Frontal cortex (tissue), 4 donors: Measurements from ENCODE around the gene ANO7. TPM values are rescaled to one million over a fixed set of nuclear protein-coding genes. Genes with fewer than 3 reads are reported as not detected.
"Not testable (repeated sequence)": the region's sequence is repeated elsewhere in the genome, so short reads cannot be mapped to it uniquely, and the experiment has no call there.

Experiments
- DNase-seq, 2 donors: peaks; one replicate each; pipeline ENCODE4 v3.0.0; 2012; ENCODE audit warnings: low spot score in 2 of 2
- FAIRE-seq: peaks from 2 replicates; lab custom pipeline; 2012; peaks lifted over from hg19 to GRCh38; lab: Jason Lieb, UNC
- total RNA-seq: library from RNA; depleted of rRNA; stranded (reverse); fragments of >200 nt; gene quantifications from one replicate; pipeline ENCODE4 v1.2.3, GENCODE V29; 2014
- donor health status: control.
- donor health status: control.
- donor health status: control.

ANO7 gene
- total RNA-seq, 1 donor from 2014 or later, result 0.41 TPM

DNA sequence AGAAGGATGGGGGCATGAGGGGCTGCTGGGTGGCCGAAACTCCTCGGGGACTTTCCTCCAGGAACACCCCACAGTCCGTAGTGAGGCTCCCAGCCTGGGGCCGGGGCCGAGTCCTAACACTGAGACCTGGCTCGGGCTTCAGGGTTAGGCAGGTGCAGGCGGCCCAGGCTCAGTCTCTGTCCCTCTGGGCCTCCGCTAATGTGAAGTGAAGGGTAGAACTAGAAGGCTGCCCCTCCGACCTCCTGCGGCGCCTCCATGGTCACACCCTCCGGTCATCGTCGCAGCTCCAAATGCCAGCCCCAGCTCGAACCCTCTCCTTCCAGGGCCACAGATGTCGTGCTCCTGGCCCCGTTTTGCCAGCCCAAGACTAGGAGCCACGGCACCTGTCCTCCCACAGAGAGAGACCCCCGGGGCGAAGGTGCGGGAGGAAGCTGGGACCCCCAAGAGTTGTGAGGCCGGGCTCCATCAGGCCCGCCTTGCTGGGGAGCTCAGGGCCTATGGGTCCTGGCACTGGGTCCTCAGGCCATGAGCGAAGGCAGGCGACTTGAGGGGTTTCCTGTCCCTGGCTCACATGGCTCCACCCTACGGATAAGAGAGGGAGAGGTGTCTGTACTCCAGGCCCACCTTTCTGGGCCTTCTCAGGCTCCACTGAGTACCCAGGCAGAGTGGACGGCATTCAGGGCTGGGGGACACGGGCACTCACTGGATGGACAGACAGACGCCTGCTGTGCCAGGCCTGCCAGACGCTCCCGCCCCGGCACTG lies 797 bp downstream of the ANO7 start:
- no peak for FAIRE-seq
- DNase-seq, result no peak

GRCh38 chr2:241189856-241190201 lies 1.4 kb downstream of the ANO7 start:
- DNase-seq (no peak), FAIRE-seq (no peak)

GRCh38 chr2:241190291-241190981 lies 2.0 kb downstream of the ANO7 start:
- DNase-seq, result no peak
- no peak for FAIRE-seq

DNA sequence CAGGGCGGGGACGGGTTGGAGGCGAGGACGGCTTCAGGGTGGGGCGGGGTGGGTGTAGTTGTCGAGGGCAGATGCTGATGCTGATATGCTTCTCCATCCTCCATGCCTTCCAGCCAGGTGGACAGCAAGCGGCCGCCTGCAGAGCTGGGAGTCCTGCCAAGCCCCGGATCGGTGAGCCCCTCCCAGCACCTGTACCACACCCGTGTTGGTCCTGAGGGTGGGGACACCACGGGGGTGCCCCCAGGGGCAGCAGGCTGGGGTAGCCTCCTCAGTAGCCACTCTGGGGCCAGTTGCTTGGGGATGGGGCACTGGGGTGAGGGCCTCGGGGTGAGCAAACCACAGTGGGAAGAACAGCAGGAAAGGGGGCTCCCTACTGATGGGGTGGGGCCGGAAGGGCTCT lies 2.6 kb downstream of the ANO7 start:
- FAIRE-seq (no peak), DNase-seq (no peak)

- no peak for FAIRE-seq
- no peak for DNase-seq
Measured at GRCh38 chr2:241193271-241193670, 4.8 kb downstream of the ANO7 start.

DNA sequence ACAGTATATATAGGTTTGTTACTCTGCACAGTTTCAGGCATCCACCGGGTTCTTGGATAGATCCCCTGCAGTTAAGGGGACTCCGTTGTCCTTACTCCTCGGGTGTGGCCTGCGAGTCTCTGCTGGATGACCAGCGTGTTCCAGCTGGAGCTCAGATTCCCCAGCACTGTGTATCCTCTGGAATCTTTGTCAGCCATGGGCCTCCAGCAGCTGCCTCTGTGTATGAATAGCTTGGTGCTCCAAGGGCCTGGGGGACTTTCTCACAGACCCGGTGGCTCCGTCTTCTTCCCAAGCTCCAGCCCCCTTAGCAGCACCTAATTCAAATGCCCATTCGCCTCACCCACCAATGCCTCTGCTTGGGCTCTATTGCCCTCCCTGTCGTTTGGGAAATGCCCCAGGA lies 6.3 kb downstream of the ANO7 start:
- DNase-seq (no peak), FAIRE-seq (no peak)

- DNase-seq (no peak), FAIRE-seq (no peak)
Measured at GRCh38 chr2:241195506-241196130, 7.1 kb downstream of the ANO7 start.

DNA sequence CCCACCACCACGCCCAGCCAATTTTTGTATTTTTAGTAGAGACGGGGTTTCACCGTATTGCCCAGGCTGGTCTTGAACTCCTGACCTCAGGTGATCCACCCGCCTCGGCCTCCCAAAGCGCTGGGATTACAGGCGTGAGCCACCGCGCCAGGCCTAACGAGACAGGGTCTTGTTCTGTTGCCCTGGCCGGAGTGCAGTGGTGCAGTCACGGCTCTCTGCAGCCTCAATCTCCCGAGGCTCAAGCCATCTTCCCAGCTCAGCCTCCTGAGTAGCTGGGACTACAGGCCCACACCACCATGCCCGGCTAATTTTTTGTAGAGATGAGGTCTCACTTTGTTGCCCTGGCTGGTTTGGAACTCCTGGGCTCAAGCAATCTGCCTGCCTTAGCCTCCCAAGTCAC lies 8.8 kb downstream of the ANO7 start:
- DNase-seq, FAIRE-seq: not testable (repeated sequence)

GRCh38 chr2:241197947-241198346 lies 9.5 kb downstream of the ANO7 start:
- peak in 1 of 2 donors; percentile 12 for DNase-seq
- FAIRE-seq, result no peak

- DNase-seq (peak in 1 of 2 donors; percentile 12), FAIRE-seq (no peak)
Measured at GRCh38 chr2:241198381-241199279, 10.2 kb downstream of the ANO7 start.

GRCh38 chr2:241199286-241199685 lies 10.8 kb downstream of the ANO7 start:
- DNase-seq (no peak), FAIRE-seq (no peak)

DNA sequence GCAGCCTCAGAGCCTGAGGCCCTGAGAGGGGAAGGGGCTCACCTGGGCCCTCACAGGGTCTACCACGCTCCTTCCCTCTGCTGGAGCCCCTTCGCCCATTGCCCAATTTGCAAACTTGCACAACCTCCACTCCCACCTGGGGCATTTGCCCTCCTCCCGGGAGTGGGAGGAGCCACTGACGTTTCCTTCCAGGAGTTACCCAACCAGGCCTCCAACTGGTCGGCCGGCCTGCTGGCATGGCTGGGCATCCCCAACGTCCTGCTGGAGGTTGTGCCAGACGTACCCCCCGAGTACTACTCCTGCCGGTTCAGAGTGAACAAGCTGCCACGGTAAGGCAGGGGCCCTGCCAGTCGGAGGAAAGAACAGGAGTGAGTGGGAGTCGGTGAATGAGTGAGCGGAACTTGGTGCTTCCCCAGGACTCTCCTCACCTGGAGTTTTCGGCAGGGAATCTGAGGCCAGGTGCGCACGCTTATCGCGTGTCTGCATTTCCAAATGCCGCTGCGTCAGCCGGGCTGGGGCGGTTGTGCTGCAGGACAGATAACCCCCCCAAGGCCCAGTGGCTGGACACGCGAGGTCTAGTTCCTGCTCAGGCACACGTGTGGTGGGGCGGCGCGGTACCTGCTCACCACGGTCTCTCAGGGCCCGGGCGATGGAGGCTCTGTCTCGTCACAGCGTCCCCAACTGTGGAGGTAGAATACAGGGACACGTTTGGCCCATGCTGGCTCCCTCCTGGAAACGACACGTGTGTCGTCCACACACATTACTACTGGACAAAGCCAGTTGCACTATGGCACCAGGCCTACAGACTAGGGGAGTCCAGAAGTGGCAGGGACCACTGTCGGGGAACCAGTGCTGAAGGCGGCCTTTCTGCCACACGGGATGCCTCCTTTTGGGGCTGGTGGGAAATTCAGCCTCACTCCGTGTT lies 11.7 kb downstream of the ANO7 start:
- no peak for DNase-seq
- FAIRE-seq, result no peak

GRCh38 chr2:241200822-241201395 lies 12.4 kb downstream of the ANO7 start:
- no peak for FAIRE-seq
- no peak for DNase-seq

DNA sequence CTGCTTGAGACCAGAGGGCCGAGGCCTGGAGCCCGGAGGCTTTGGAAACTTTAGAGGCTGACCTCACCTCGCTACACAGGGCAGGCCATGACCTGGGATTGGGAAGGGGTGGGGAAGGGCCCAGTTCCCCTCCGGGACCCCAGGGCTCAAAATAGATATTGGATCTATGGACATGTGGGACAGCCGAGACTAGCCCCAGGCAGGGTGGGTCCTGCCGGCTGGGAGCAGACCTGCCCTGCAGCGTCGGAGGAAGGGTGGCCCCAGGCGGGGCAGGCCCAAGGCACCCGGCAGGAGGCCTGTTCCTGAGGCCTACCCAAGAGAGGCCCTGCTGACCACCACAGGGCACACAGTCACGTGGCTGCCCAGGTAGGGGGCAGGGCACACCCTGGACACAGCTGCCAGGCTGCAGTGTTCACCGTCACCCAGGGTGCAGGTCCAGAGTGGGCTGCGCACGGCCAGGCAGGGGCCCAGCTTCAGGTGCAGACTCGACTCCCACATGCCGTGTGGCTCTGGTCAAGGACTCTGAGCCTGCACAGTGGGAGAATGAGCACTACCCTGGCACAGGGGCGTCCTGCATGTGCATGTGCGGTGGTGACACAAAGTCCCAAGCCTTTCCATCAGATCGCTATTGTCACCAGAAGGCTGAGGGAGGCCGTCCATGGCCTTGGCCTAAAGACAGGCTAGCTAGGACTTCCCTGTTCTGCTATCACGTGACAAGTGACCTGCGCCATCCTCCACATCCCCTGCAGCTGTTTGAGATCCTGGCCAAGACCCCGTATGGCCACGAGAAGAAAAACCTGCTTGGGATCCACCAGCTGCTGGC lies 13.2 kb downstream of the ANO7 start:
- FAIRE-seq (no peak), DNase-seq (no peak)

- DNase-seq (no peak), FAIRE-seq (no peak)
Measured at GRCh38 chr2:241202268-241202585, 13.8 kb downstream of the ANO7 start.

DNA sequence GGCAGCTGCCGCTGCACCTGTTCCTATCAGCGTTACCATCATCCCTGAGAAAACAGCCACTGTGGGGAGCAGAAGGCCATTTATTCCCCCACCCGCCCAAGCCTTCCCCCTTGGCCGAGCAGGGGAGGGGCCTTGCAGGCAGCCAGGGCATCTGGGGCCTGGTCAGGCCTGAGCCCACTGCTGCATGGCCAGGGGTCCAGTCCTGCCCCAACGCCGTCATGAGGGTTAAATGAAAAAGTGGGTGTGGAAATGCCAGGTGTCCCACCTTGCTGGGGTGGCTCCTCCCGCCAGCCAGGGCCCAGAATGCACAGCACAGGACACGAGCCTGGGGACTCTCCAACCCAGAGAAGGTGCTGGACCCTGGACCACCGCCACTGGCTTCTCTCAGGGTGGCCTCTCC lies 14.2 kb downstream of the ANO7 start:
- FAIRE-seq, result no peak
- DNase-seq, result no peak

- DNase-seq (no peak), FAIRE-seq (no peak)
Measured at GRCh38 chr2:241203218-241204009, 14.9 kb downstream of the ANO7 start.
